H1 (cell line): ENCODE data around the gene BCAS4. TPM values are rescaled to one million over a fixed set of nuclear protein-coding genes. Genes with fewer than 3 reads are reported as not detected.

ENCODE experiments used
- FOSL1 ChIP-seq: IDR thresholded peaks from 2 replicates; pipeline ENCODE4 v1.6.1; 2011; ENCODE audit warnings: mild to moderate bottlenecking, low read depth, low read length, moderate library complexity; ENCODE audit not compliant: insufficient read depth
- polyA plus RNA-seq, 7 experiments: library from polyadenylated mRNA; depleted of rRNA in 3 of 7; stranded (reverse) in 5 of 7; unstranded in 2 of 7; fragments of >200 nt in 5 of 7; fragments of 200-250 nt in 2 of 7; gene quantifications; 1 replicate in 5 of 7; 2 replicates in 1 of 7; 4 replicates in 1 of 7; pipeline versions ENCODE4 v1.2.1 to v1.2.3, GENCODE V29; 2011 to 2013; ENCODE audit warnings: missing spikeins in 2 of 7, mixed read lengths in 2 of 7
- total RNA-seq: library from RNA; stranded (reverse); fragmentation: NEBNext Ultra II Directional; extraction: Animal tissue kit (Norgen Biotek cat#: 25700); gene quantifications from 2 replicates; pipeline ENCODE4 v1.2.1, GENCODE V29; 2021

The BCAS4 gene
- total and polyA plus RNA-seq, 2 of the 8 experiments (the other 6 are each of a cell fraction or from before 2014, with no cell fraction given), result 21.2 to 23.6 TPM

DNA sequence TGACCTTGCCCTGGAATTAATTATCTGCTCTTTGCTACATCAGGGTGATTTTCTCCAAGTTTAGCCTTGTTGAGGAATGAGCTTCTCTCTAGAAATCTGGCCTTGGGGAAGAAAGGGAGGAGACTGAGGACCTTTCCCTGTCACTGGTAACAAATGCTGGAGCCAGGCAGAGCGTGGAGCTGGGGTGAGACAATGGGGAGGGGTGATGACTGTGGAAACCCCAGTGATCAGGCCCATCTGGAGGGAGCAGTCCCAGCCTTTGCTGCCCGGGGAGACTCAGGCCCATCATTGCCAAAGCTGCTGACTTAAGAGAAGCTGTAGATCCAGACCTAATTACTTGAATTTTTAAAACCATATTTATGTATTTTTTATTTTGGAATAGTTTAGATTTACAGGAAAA is 31.3 kb downstream of the BCAS4 start (continued):
- no peak for TF ChIP-seq FOSL1
